OCI-LY7 (cell line): Measurements from ENCODE around the gene HEXIM2. TPM values are rescaled to one million over a fixed set of nuclear protein-coding genes. Genes with fewer than 3 reads are reported as not detected.

Experiments
- BruUV-seq: library from RNA; stranded (reverse); fragments of 400-500 nt; replicated peaks from 2 replicates; lab custom pipeline; 2021; lab: Mats Ljungman, UMichigan
- CTCF ChIA-PET: fragments of 300-600 bp; sonication (Branson Sonifier 250); formaldehyde crosslinking; loops from one replicate; lab custom pipeline; 2022; ENCODE audit warnings: antibody characterized with exemption; ENCODE audit not compliant: unreplicated experiment; lab: Charles Lee
- POLR2A ChIA-PET: fragments of 300-600 bp; sonication (Branson Sonifier 250); formaldehyde crosslinking; loops from one replicate; lab custom pipeline; 2022; ENCODE audit warnings: antibody characterized with exemption; lab: Charles Lee
- DNase-seq: peaks from one replicate; pipeline ENCODE4 v3.0.0-alpha.2; 2015; ENCODE audit warnings: low spot score
- H2AFZ ChIP-seq: fragments of 200-600 bp; sonication (generic), shearing (Covaris generic); 2 replicates; pipeline ENCODE4 v1.6.1; 2014; ENCODE audit warnings: mild to moderate bottlenecking, antibody characterized with exemption, low read length, moderate library complexity
- H3K27ac ChIP-seq: fragments of 200-600 bp; sonication (generic); 2 replicates; pipeline ENCODE4 v1.5.1; 2014; ENCODE audit warnings: mixed run types, low read depth, mild to moderate bottlenecking, moderate library complexity, low read length, inconsistent platforms; ENCODE audit not compliant: poor library complexity, severe bottlenecking
- H3K36me3 ChIP-seq: fragments of 200-600 bp; sonication (generic); 2 replicates; pipeline ENCODE4 v1.6.1; 2014; ENCODE audit warnings: mild to moderate bottlenecking, antibody characterized with exemption, low read length, moderate library complexity, mixed read lengths; ENCODE audit not compliant: insufficient read depth
- H3K4me1 ChIP-seq: fragments of 200-600 bp; sonication (generic); 2 replicates; pipeline ENCODE4 v1.5.1; 2014; ENCODE audit warnings: mild to moderate bottlenecking, low read length; ENCODE audit not compliant: insufficient read depth, poor library complexity, severe bottlenecking
- H3K4me2 ChIP-seq: fragments of 200-600 bp; sonication (generic); 2 replicates; pipeline ENCODE4 v1.6.1; 2014; ENCODE audit warnings: mild to moderate bottlenecking, low read length
- H3K4me3 ChIP-seq: fragments of 200-600 bp; sonication (generic); 2 replicates; pipeline ENCODE4 v1.5.1; 2014; ENCODE audit warnings: mild to moderate bottlenecking, low read depth, low read length; ENCODE audit not compliant: poor library complexity, severe bottlenecking
- H3K79me2 ChIP-seq: fragments of 200-600 bp; sonication (generic); 2 replicates; pipeline ENCODE4 v1.6.1; 2016; ENCODE audit warnings: low read depth, mild to moderate bottlenecking, low read length, moderate library complexity, mixed read lengths; ENCODE audit not compliant: insufficient read depth
- H3K9me2 ChIP-seq: fragments of 200-600 bp; sonication (generic); 2 replicates; pipeline ENCODE4 v1.6.1; 2016; ENCODE audit warnings: mild to moderate bottlenecking, low read length, mixed read lengths; ENCODE audit not compliant: insufficient read depth
- H3K9me3 ChIP-seq: fragments of 200-600 bp; sonication (generic); 2 replicates; pipeline ENCODE4 v1.6.1; 2014; ENCODE audit warnings: mild to moderate bottlenecking, mixed run types, low read length, mixed read lengths
- H4K20me1 ChIP-seq: fragments of 200-600 bp; sonication (generic); 2 replicates; pipeline ENCODE4 v1.6.1; 2014; ENCODE audit warnings: mild to moderate bottlenecking, antibody characterized with exemption, low read length, moderate library complexity, mixed read lengths; ENCODE audit not compliant: insufficient read depth
- CTCF ChIP-seq: fragments of 200-600 bp; sonication (generic); conservative IDR thresholded peaks from 2 replicates; pipeline ENCODE4 v1.5.1; 2014; ENCODE audit warnings: mild to moderate bottlenecking, antibody characterized with exemption, low read length, moderate library complexity, mixed read lengths
- EZH2phosphoT487 ChIP-seq: fragments of 200-600 bp; sonication (generic); IDR thresholded peaks from 2 replicates; pipeline ENCODE4 v1.6.1; 2018; ENCODE audit warnings: low read depth, borderline replicate concordance, mild to moderate bottlenecking, mixed run types, antibody characterized with exemption, low read length, moderate library complexity, mixed read lengths
- intact Hi-C: fragments of 100-400 bp; cut with micrococcal nuclease; formaldehyde crosslinking; loops from one replicate; pipeline ENCODE4 v1.10.0; 2022; ENCODE audit not compliant: unreplicated experiment
- total RNA-seq, 2 experiments: library from RNA; depleted of rRNA in 1 of 2; stranded (reverse); fragments of >200 nt in 1 of 2; shearing (Covaris generic) in 1 of 2; gene quantifications; 2 replicates each; pipeline ENCODE4 v1.2.3, GENCODE V29; 2014 to 2022

The HEXIM2 gene
- total RNA-seq, 2 experiments from 2014 or later = 8.6 to 11.1 TPM

GRCh38 chr17:45172541-45173286, 11.0 kb downstream of the HEXIM2 start:
- peak overlapping the region; percentile 95 for H3K4me2 ChIP-seq
- DNase-seq = peak; percentile 81
- no peaks in the 10 kb centered on the region for H3K79me2 ChIP-seq
- TF ChIP-seq CTCF (no peak), EZH2phosphoT487 (no peak)
- peak overlapping the region; percentile 61 for H3K27ac ChIP-seq
- H2AFZ ChIP-seq = peak overlapping the region; percentile 96
- H3K4me1 ChIP-seq = peaks cover 24% of the 10 kb centered on the region
- H3K9me2 ChIP-seq = no peaks in the 10 kb centered on the region
- TSS peak; percentile 63 for BruUV-seq
- H4K20me1 ChIP-seq = no peaks in the 10 kb centered on the region
- no peaks in the 10 kb centered on the region for H3K9me3 ChIP-seq
- peaks cover 3% of the 10 kb centered on the region; the same call in 1 of the 2 replicates for H3K36me3 ChIP-seq
- POLR2A ChIA-PET = interaction anchor here (0.5 to 2.0 kb wide), 7 partner anchors 10 to 616 kb away, joined by 3 to 19 read pairs (median 5); partner anchors contain the start of genes HEXIM1 and HEXIM2
- H3K4me3 ChIP-seq = peak overlapping the region; percentile 65
- intact Hi-C loops = no loop called here
- CTCF ChIA-PET = interaction anchor here (0.6 to 1.7 kb wide), 7 partner anchors 21 to 73 kb away, joined by 3 to 13 read pairs (median 4); partner anchors contain the start of genes ACBD4 and FMNL1

GRCh38 chr17:45175759-45176115, 14.1 kb downstream of the HEXIM2 start:
- CTCF ChIA-PET = no interaction called here
- no peak overlapping the region for H2AFZ ChIP-seq

More at GRCh38 chr17:45175759-45176115, 14.1 kb downstream of the HEXIM2 start:
- intact Hi-C loops = no loop called here
- POLR2A ChIA-PET = interaction anchor here (0.7 kb wide), 1 partner anchor 20 kb away, joined by 5 read pairs; no protein-coding TSS in a partner anchor
- H3K27ac ChIP-seq = no peak overlapping the region
- H3K4me3 ChIP-seq = no peak overlapping the region
- H3K9me2 ChIP-seq = no peaks in the 10 kb centered on the region
- H4K20me1 ChIP-seq = no peaks in the 10 kb centered on the region
- peaks cover 24% of the 10 kb centered on the region for H3K4me1 ChIP-seq
- no peaks in the 10 kb centered on the region for H3K36me3 ChIP-seq
- BruUV-seq = no TSS peak
- DNase-seq = no peak
- H3K4me2 ChIP-seq = no peak overlapping the region
- no peaks in the 10 kb centered on the region for H3K9me3 ChIP-seq
- no peaks in the 10 kb centered on the region for H3K79me2 ChIP-seq
- TF ChIP-seq CTCF = no peak
- TF ChIP-seq EZH2phosphoT487 = no peak
